PC-9 (cell line): Measurements from ENCODE around the gene ACVR2B. TPM values are rescaled to one million over a fixed set of nuclear protein-coding genes. Genes with fewer than 3 reads are reported as not detected.

Experiments used
- BruUV-seq: library from RNA; stranded (reverse); fragments of 400-500 nt; replicated peaks from 2 replicates; lab custom pipeline; 2021; lab: Mats Ljungman, UMichigan
- CTCF ChIA-PET: fragments of 300-600 bp; sonication (Branson Sonifier 250); formaldehyde crosslinking; loops from one replicate; lab custom pipeline; 2022; ENCODE audit warnings: antibody characterized with exemption; lab: Charles Lee
- POLR2A ChIA-PET: fragments of 300-600 bp; sonication (Branson Sonifier 250); formaldehyde crosslinking; loops from one replicate; lab custom pipeline; 2022; ENCODE audit warnings: antibody characterized with exemption; ENCODE audit not compliant: unreplicated experiment; lab: Charles Lee
- DNase-seq, 2 experiments: peaks; one replicate each; pipeline versions ENCODE4 v3.0.0 to v3.0.0-alpha.2; 2015 to 2022; ENCODE audit warnings: mixed read lengths in 1 of 2
- H2AFZ ChIP-seq: fragments of 200-600 bp; sonication (generic); 2 replicates; pipeline ENCODE4 v1.8.1; 2017; ENCODE audit warnings: antibody characterized with exemption
- H3F3A ChIP-seq: fragments of 200-600 bp; sonication (generic); 2 replicates; pipeline ENCODE4 v1.8.1; 2017; ENCODE audit warnings: antibody characterized with exemption, mild to moderate bottlenecking, low read depth; ENCODE audit not compliant: insufficient read depth
- H3K27ac ChIP-seq: fragments of 200-600 bp; sonication (generic); 2 replicates; pipeline ENCODE4 v1.6.1; 2016; ENCODE audit warnings: mixed run types
- H3K27me3 ChIP-seq: fragments of 200-600 bp; sonication (generic); 2 replicates; pipeline ENCODE4 v1.6.1; 2016; ENCODE audit warnings: low read depth, mixed run types; ENCODE audit not compliant: insufficient read depth
- H3K36me3 ChIP-seq: fragments of 200-600 bp; sonication (generic); 2 replicates; pipeline ENCODE4 v1.6.1; 2016; ENCODE audit warnings: low read depth, mixed run types
- H3K4me1 ChIP-seq: fragments of 200-600 bp; sonication (generic); replicated peaks from 2 replicates; pipeline ENCODE4 v1.6.1; 2016; ENCODE audit warnings: mixed run types; ENCODE audit not compliant: insufficient read depth
- H3K4me2 ChIP-seq: fragments of 200-600 bp; sonication (generic); 2 replicates; pipeline ENCODE4 v1.6.1; 2017; ENCODE audit warnings: mixed run types
- H3K4me3 ChIP-seq: fragments of 200-600 bp; sonication (generic); 2 replicates; pipeline ENCODE4 v1.6.1; 2016; ENCODE audit warnings: mixed run types
- H3K79me2 ChIP-seq: fragments of 200-600 bp; sonication (generic); 2 replicates; pipeline ENCODE4 v1.6.1; 2017; ENCODE audit warnings: low read depth, mixed run types
- H3K9me2 ChIP-seq: fragments of 200-600 bp; sonication (generic); 2 replicates; pipeline ENCODE4 v1.8.1; 2017; ENCODE audit warnings: mild to moderate bottlenecking; ENCODE audit not compliant: insufficient read depth
- H3K9me3 ChIP-seq: fragments of 200-600 bp; sonication (generic); 2 replicates; pipeline ENCODE4 v1.8.1; 2016; ENCODE audit warnings: low read depth; ENCODE audit not compliant: insufficient read depth
- H4K20me1 ChIP-seq: fragments of 200-600 bp; sonication (generic); 2 replicates; pipeline ENCODE4 v1.8.1; 2017; ENCODE audit not compliant: insufficient read depth
- CTCF ChIP-seq: fragments of 200-600 bp; sonication (generic); conservative IDR thresholded peaks from 2 replicates; pipeline ENCODE4 v1.6.1; 2017; ENCODE audit warnings: mixed run types, antibody characterized with exemption, mild to moderate bottlenecking, moderate library complexity
- EZH2 ChIP-seq: fragments of 200-600 bp; sonication (generic); IDR thresholded peaks from 2 replicates; pipeline ENCODE4 v1.8.0; 2017; ENCODE audit warnings: antibody characterized with exemption, low read depth
- intact Hi-C: fragments of 100-400 bp; cut with micrococcal nuclease; formaldehyde crosslinking; loops from one replicate; pipeline ENCODE4 v1.10.0; 2022; ENCODE audit not compliant: unreplicated experiment
- total RNA-seq: library from RNA; stranded (reverse); gene quantifications from 2 replicates; pipeline ENCODE4 v1.2.3, GENCODE V29; 2021

The ACVR2B gene
- total RNA-seq, 1 experiment from 2014 or later = 11.0 TPM

- no peaks in the 10 kb centered on the region for H3K27me3 ChIP-seq
- H3K9me2 ChIP-seq = no peaks in the 10 kb centered on the region
- no peaks in the 10 kb centered on the region for H3K36me3 ChIP-seq
- no peaks in the 10 kb centered on the region for H3K9me3 ChIP-seq
- no peak overlapping the region for H2AFZ ChIP-seq
- no peak for DNase-seq
- intact Hi-C loops = no loop called here
- BruUV-seq = no TSS peak
- no peaks in the 10 kb centered on the region for H3F3A ChIP-seq
- no peak overlapping the region for H3K4me2 ChIP-seq
- 0 out of 2 replicates have a peak, but pooled peaks cover 2% of the 10 kb centered on the region for H3K79me2 ChIP-seq
- ChIA-PET CTCF (no interaction called here), POLR2A (no interaction called here)
- H4K20me1 ChIP-seq = no peaks in the 10 kb centered on the region; the same call in none of the 2 replicates
- no peak for TF ChIP-seq EZH2
- TF ChIP-seq CTCF = no peak
- H3K4me1 ChIP-seq = no peaks in the 10 kb centered on the region
- H3K4me3 ChIP-seq = no peak overlapping the region
- H3K27ac ChIP-seq = no peak overlapping the region
Measured at GRCh38 chr3:38474928-38475605, 21.4 kb downstream of the ACVR2B start.

- intact Hi-C loops = no loop called here
Measured at GRCh38 chr3:38475716-38476115, 22.0 kb downstream of the ACVR2B start.

GRCh38 chr3:38476157-38476756 is 22.6 kb downstream of the ACVR2B start:
- Histone ChIP-seq H4K20me1 (no peaks in the 10 kb centered on the region; the same call in none of the 2 replicates), H3K27ac (no peak overlapping the region), H2AFZ (no peak overlapping the region), H3K4me2 (no peak overlapping the region), H3K9me2 (no peaks in the 10 kb centered on the region), H3K36me3 (no peaks in the 10 kb centered on the region), H3F3A (no peaks in the 10 kb centered on the region), H3K27me3 (no peaks in the 10 kb centered on the region), H3K9me3 (no peaks in the 10 kb centered on the region), H3K4me1 (no peaks in the 10 kb centered on the region), H3K4me3 (no peak overlapping the region), H3K79me2 (0 out of 2 replicates have a peak, but pooled peaks cover 2% of the 10 kb centered on the region)
- TF ChIP-seq EZH2 = no peak
- no peak for TF ChIP-seq CTCF
- intact Hi-C loops = no loop called here
- DNase-seq = no peak
- BruUV-seq = no TSS peak
- POLR2A ChIA-PET = no interaction called here
- CTCF ChIA-PET = no interaction called here

More at GRCh38 chr3:38475716-38476115, 22.0 kb downstream of the ACVR2B start:
- Histone ChIP-seq H3F3A (no peaks in the 10 kb centered on the region), H3K4me1 (no peaks in the 10 kb centered on the region), H2AFZ (no peak overlapping the region), H3K9me3 (no peaks in the 10 kb centered on the region), H3K79me2 (0 out of 2 replicates have a peak, but pooled peaks cover 2% of the 10 kb centered on the region), H3K36me3 (no peaks in the 10 kb centered on the region), H3K27ac (no peak overlapping the region), H3K9me2 (no peaks in the 10 kb centered on the region), H3K4me3 (no peak overlapping the region), H3K4me2 (no peak overlapping the region), H4K20me1 (no peaks in the 10 kb centered on the region; the same call in none of the 2 replicates), H3K27me3 (no peaks in the 10 kb centered on the region)
- TF ChIP-seq CTCF (no peak), EZH2 (no peak)
- POLR2A ChIA-PET = no interaction called here
- no peak for DNase-seq
- CTCF ChIA-PET = no interaction called here
- BruUV-seq = no TSS peak
